HepG2 (cell line): Measurements from ENCODE around the gene AKR7A2. TPM values are rescaled to one million over a fixed set of nuclear protein-coding genes. Genes with fewer than 3 reads are reported as not detected.

Experiments
- ATAC-seq: fragments of 200-7000 bp; cut with Tn5 transposase; 3 replicates; pipeline ENCODE4 v1.9.1; 2020; ENCODE audit warnings: mild to moderate bottlenecking, moderate library complexity
- BruUV-seq: library from RNA; stranded (reverse); fragments of 400-500 nt; replicated peaks from 2 replicates; lab custom pipeline; 2021; lab: Mats Ljungman, UMichigan
- CTCF ChIA-PET: fragments of 300-600 bp; formaldehyde crosslinking; extraction: SDS; loops from one replicate; lab custom pipeline; 2021; ENCODE audit warnings: low total read pairs, inconsistent platforms, low intra/inter-chr PET ratio; lab: Yijun Ruan, JAX
- POLR2A ChIA-PET: fragments of 350-600 bp; sonication (Branson Sonifier 250); formaldehyde crosslinking; loops from one replicate; lab custom pipeline; 2020; ENCODE audit warnings: antibody characterized with exemption, inconsistent platforms; lab: Yijun Ruan, JAX
- DNase-seq: peaks from one replicate; pipeline ENCODE4 v3.0.0-alpha.2; 2015; ENCODE audit warnings: low spot score
- FAIRE-seq: peaks from 3 replicates; lab custom pipeline; 2011; peaks lifted over from hg19 to GRCh38; lab: Jason Lieb, UNC
- H2AFZ ChIP-seq: one replicate; pipeline ENCODE4 v1.6.1; 2011; ENCODE audit warnings: low read length, inconsistent platforms
- H3K27ac ChIP-seq: fragments of 300-600 bp; 3 replicates; pipeline ENCODE4 v1.8.0; 2011; ENCODE audit warnings: mixed run types, mild to moderate bottlenecking, mixed read lengths, low read length, inconsistent platforms; ENCODE audit not compliant: insufficient read depth; ENCODE audit errors: extremely low read length
- H3K27me3 ChIP-seq, 2 experiments: fragments of 200-600 bp in 1 of 2; 2 replicates in 1 of 2; 3 replicates in 1 of 2; pipeline versions ENCODE4 v1.6.0 to v1.8.0; 2011; ENCODE audit warnings: low read length in 2 of 2, mild to moderate bottlenecking in 2 of 2, moderate library complexity in 2 of 2, inconsistent platforms in 1 of 2; ENCODE audit not compliant: insufficient read depth in 2 of 2, control insufficient read depth in 1 of 2
- H3K36me3 ChIP-seq, 2 experiments: fragments of 200-600 bp in 1 of 2; replicated peaks in 1 of 2; 2 replicates in 1 of 2; 3 replicates in 1 of 2; pipeline versions ENCODE4 v1.5.1 to v1.8.0; 2011; ENCODE audit warnings: low read length in 2 of 2, inconsistent platforms in 1 of 2; ENCODE audit not compliant: insufficient read depth in 2 of 2, control insufficient read depth in 1 of 2
- H3K4me1 ChIP-seq: 2 replicates; pipeline ENCODE4 v1.5.1; 2012; ENCODE audit warnings: low read length, inconsistent platforms; ENCODE audit not compliant: insufficient read depth
- H3K4me2 ChIP-seq: 2 replicates; pipeline ENCODE4 v1.6.0; 2011; ENCODE audit warnings: low read depth, low read length, inconsistent platforms
- H3K4me3 ChIP-seq, 3 experiments: fragments of 200-600 bp in 1 of 3; sonication (generic), shearing (Covaris generic) in 1 of 3; replicated peaks in 1 of 3; 2 replicates each; pipeline ENCODE4 v1.5.1; 2011 to 2016; ENCODE audit warnings: low read length in 3 of 3, inconsistent platforms in 2 of 3, low read depth in 2 of 3, mild to moderate bottlenecking in 2 of 3, control low read depth in 1 of 3, mixed read lengths in 1 of 3; ENCODE audit not compliant: insufficient read depth in 1 of 3
- H3K79me2 ChIP-seq: one replicate; pipeline ENCODE4 v1.6.1; 2011; ENCODE audit warnings: low read length, inconsistent platforms; ENCODE audit not compliant: insufficient read depth
- H3K9ac ChIP-seq: 2 replicates; pipeline ENCODE4 v1.6.0; 2011; ENCODE audit warnings: mild to moderate bottlenecking, low read depth, low read length, inconsistent platforms; ENCODE audit not compliant: insufficient read depth
- H3K9me3 ChIP-seq: 2 replicates; pipeline ENCODE4 v1.5.1; 2012; ENCODE audit warnings: mild to moderate bottlenecking, low read length
- H4K20me1 ChIP-seq: 2 replicates; pipeline ENCODE4 v1.6.0; 2011; ENCODE audit warnings: inconsistent platforms, mild to moderate bottlenecking, low read length, moderate library complexity; ENCODE audit not compliant: insufficient read depth
- AGO2 ChIP-seq: fragments of 200-400 bp; formaldehyde crosslinking; optimal IDR thresholded peaks from 2 replicates; pipeline ENCODE3; 2017; ENCODE audit warnings: mild to moderate bottlenecking, low read depth, low read length, moderate library complexity
- ASH2L ChIP-seq: fragments of 300-600, 200-600 bp; sonication (generic); IDR thresholded peaks from 2 replicates; pipeline ENCODE4 v1.7.0; 2017; ENCODE audit warnings: low read depth, mild to moderate bottlenecking, moderate library complexity, mixed read lengths, low read length; ENCODE audit not compliant: insufficient read length
- ATF7-NPFF ChIP-seq: sonication (generic); formaldehyde crosslinking; IDR thresholded peaks from 2 replicates; pipeline ENCODE4 v1.8.1; 2023; ENCODE audit warnings: mild to moderate bottlenecking, low read depth, missing genetic modification reagents, moderate library complexity
- HNRNPK ChIP-seq: fragments of 200-400 bp; formaldehyde crosslinking; IDR thresholded peaks from 2 replicates; pipeline ENCODE4 v1.6.1; 2018; ENCODE audit warnings: low read length, low read depth, moderate library complexity, mild to moderate bottlenecking; ENCODE audit not compliant: poor library complexity, severe bottlenecking
- JDP2 ChIP-seq: sonication (generic); formaldehyde crosslinking; IDR thresholded peaks from 2 replicates; pipeline ENCODE4 v1.8.1; 2022; ENCODE audit warnings: missing genetic modification reagents, borderline replicate concordance
- POLR2A ChIP-seq, 2 experiments: IDR thresholded peaks; 2 replicates each; pipeline ENCODE4 v1.6.1; 2011; ENCODE audit warnings: low read depth in 2 of 2, low read length in 2 of 2, mild to moderate bottlenecking in 1 of 2, moderate library complexity in 1 of 2; ENCODE audit not compliant: insufficient read depth in 1 of 2
- RBM22 ChIP-seq: fragments of 200-400 bp; formaldehyde crosslinking; optimal IDR thresholded peaks from 2 replicates; pipeline ENCODE3; 2017; ENCODE audit warnings: mild to moderate bottlenecking, low read length, moderate library complexity
- SAFB2 ChIP-seq: sonication (generic); formaldehyde crosslinking; IDR thresholded peaks from 2 replicates; pipeline ENCODE4 v1.5.1; 2020; ENCODE audit warnings: missing genetic modification reagents, low read depth, mild to moderate bottlenecking, borderline replicate concordance
- ZBTB26 ChIP-seq: IDR thresholded peaks from 2 replicates; pipeline ENCODE4 v1.6.1; 2016; ENCODE audit warnings: missing compliant biosample characterization, missing genetic modification reagents, borderline replicate concordance
- ZC3H13 ChIP-seq: sonication (generic); formaldehyde crosslinking; IDR thresholded peaks from 2 replicates; pipeline ENCODE4 v1.8.1; 2023; ENCODE audit warnings: mild to moderate bottlenecking, missing genetic modification reagents, moderate library complexity
- ZNF24 ChIP-seq: fragments of 450-650 bp; IDR thresholded peaks from 2 replicates; pipeline ENCODE4 v1.6.1; 2017; ENCODE audit warnings: antibody characterized with exemption, mild to moderate bottlenecking
- ZNF558 ChIP-seq: sonication (generic); formaldehyde crosslinking; IDR thresholded peaks from 2 replicates; pipeline ENCODE4 v1.9.0; 2022; ENCODE audit warnings: mild to moderate bottlenecking, missing genetic modification reagents, borderline replicate concordance
- ZNF564 ChIP-seq: sonication (generic); formaldehyde crosslinking; IDR thresholded peaks from 2 replicates; pipeline ENCODE4 v1.8.1; 2023; ENCODE audit warnings: mild to moderate bottlenecking, missing genetic modification reagents
- ZNF710 ChIP-seq: sonication (generic); formaldehyde crosslinking; IDR thresholded peaks from 2 replicates; pipeline ENCODE4 v1.5.0; 2020; ENCODE audit warnings: mild to moderate bottlenecking, missing genetic modification reagents, borderline replicate concordance
- ZNF780A ChIP-seq: sonication (generic); formaldehyde crosslinking; IDR thresholded peaks from 2 replicates; pipeline ENCODE4 v1.8.0; 2022; ENCODE audit warnings: mild to moderate bottlenecking, missing genetic modification reagents, moderate library complexity
- ZNF781 ChIP-seq: sonication (generic); formaldehyde crosslinking; IDR thresholded peaks from 2 replicates; pipeline ENCODE4 v1.5.1; 2020; ENCODE audit warnings: borderline replicate concordance, mild to moderate bottlenecking, missing genetic modification reagents; ENCODE audit errors: not compliant biosample characterization
- WGBS: methylation state at CpG from one replicate; pipeline ENCODE4 v1.1.6; 2017; ENCODE audit warnings: low lambda C conversion rate; 5-methylcytosine and 5-hydroxymethylcytosine counted together
- in situ Hi-C: cut with HindIII; loops from 2 replicates; pipeline ENCODE4 v1.10.0; 2017; ENCODE audit warnings: low pct_unique_long_range_greater_than_20kb; ENCODE audit not compliant: extremely low pct_ligation_motif_present
- intact Hi-C: fragments of 100-400 bp; cut with micrococcal nuclease; formaldehyde crosslinking; loops from one replicate; pipeline ENCODE4 v1.10.0; 2022; ENCODE audit not compliant: unreplicated experiment
- polyA plus RNA-seq, 8 experiments: library from polyadenylated mRNA; depleted of rRNA in 3 of 8; stranded (reverse) in 7 of 8; unstranded in 1 of 8; fragments of >200 nt; fragmentation: Illumina TruSeq in 4 of 8; extraction: Trizol in 4 of 8; gene quantifications; 2 replicates each; pipeline versions ENCODE4 v1.2.1 to v1.2.3, GENCODE V29; 2011 to 2016; ENCODE audit warnings: low read depth in 4 of 8, missing spikeins in 1 of 8, mixed read lengths in 1 of 8; ENCODE audit not compliant: insufficient read depth in 1 of 8
- total RNA-seq, 5 experiments: library from RNA; depleted of rRNA; stranded (reverse); fragments of >200 nt; fragmentation: Illumina TruSeq; extraction: Trizol; gene quantifications; 2 replicates each; pipeline ENCODE4 v1.2.3, GENCODE V29; 2016; ENCODE audit warnings: low read depth in 1 of 5

Gene AKR7A2
- total and polyA plus RNA-seq, 2 of the 13 experiments (the other 11 are each of a cell fraction or from before 2014, with no cell fraction given) = 45.2 to 75.6 TPM

- H3K4me1 ChIP-seq = peaks cover 11% of the 10 kb centered on the region; the same call in 1 of the 2 replicates
- WGBS = 92% methylated on average over 20 of the region's 21 CpGs
- BruUV-seq = no TSS peak
- no peaks in the 10 kb centered on the region for H4K20me1 ChIP-seq
- H3K9me3 ChIP-seq = no peaks in the 10 kb centered on the region
- no peak overlapping the region for H3K4me2 ChIP-seq
- no peak overlapping the region for H3K4me3 ChIP-seq
- ChIA-PET CTCF (no interaction called here), POLR2A (interaction anchor here (1.2 to 3.7 kb wide), 2 partner anchors 9 to 52 kb away, joined by 3 to 14 read pairs; partner anchors contain the start of genes EMC1, MRTO4 and SLC66A1)
- no peak for DNase-seq
- H3K9ac ChIP-seq = no peak overlapping the region
- peaks cover 26 to 49% of the 10 kb centered on the region in 2 experiments for H3K36me3 ChIP-seq
- intact Hi-C loops = no loop called here
- no peaks in the 10 kb centered on the region; a peak in 1 of 5 replicates for H3K27me3 ChIP-seq
- H3K27ac ChIP-seq = no peak overlapping the region
- TF ChIP-seq JDP2 (CRISPR knock-in tag) (no peak), HNRNPK (no peak), ZNF781 (CRISPR knock-in tag) (no peak), ZNF780A (no peak), ZNF24 (no peak), RBM22 (peak; percentile 72), ZC3H13 (CRISPR knock-in tag) (peak; percentile 21; the same call in 1 of the 2 replicates), ASH2L (no peak), ZNF710 (CRISPR knock-in tag) (no peak), SAFB2 (CRISPR knock-in tag) (no peak), ZBTB26 (no peak), ZNF558 (CRISPR knock-in tag) (no peak), ZNF564 (CRISPR knock-in tag) (no peak), ATF7-NPFF (CRISPR knock-in tag) (0 out of 2 replicates have a peak, but pooled peaks have one; percentile 23), POLR2A (IDR thresholded peaks at IDR 0.05; ENCODE audit: insufficient read depth in 1 of 2, low read depth in 2 of 2, low read length in 2 of 2) (peak in 1 of 2 experiments; percentile 36; a peak in 2 of 4 replicates), AGO2 (peak; percentile 67)
- TF ChIP-seq, all 625 proteins: peak for 5
- in situ Hi-C loops = no loop called here
- Histone ChIP-seq H3K79me2 (peaks cover 2% of the 10 kb centered on the region), H2AFZ (no peak overlapping the region)
- FAIRE-seq (no peak), ATAC-seq (peak; percentile 7; the same call in 2 of the 3 replicates)
Observed at GRCh38 chr1:19260211-19261138, 51.5 kb downstream of the AKR7A2 start.
